ENCODE results near the gene HOXA3.

DNA sequence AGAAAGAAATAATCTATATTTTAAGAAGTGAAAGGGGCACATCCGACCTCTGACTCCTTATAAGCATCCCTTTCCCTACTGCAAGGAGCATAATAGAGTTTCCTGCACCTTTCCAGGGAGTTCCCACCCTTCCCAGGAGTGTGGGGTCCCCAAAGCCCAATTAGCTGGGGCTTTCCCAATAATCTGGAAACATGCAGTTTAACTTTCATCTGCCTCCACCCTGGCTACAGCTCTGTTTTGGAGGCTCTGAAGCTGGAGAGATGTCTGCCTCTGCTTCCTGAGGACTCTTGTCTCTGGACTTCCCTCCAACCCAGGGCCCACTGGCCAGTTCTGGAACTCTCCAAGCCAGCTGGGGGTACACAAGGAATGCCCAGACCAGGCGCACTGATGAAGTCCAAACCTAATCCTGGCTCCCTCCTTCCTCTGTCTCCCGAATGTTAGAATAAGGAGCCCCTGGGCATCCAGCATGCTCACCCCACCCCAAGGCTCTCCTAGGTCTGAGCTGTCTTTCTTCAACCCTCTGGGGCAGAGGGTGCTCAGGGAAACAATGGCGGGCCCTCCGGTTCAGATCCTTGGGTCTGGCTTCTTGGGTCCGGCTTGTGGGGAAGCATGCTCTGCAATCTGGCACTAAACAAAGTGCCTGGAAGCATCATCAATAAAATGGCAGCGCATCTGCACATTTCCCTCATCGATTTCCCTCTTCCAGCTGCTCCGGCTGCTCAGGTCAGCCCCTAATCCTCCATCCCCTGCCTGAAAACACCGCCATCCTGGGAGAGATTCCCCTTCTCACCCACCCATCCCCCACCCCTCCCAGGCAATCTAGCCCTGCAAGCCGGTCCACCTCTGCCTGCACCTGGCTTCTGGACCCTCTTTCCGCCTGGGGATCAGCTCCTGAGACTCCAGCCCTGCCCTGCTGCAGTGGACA is 35.2 kb downstream of the HOXA3 start:
- TF ChIP-seq POLR2AphosphoS5 (IDR thresholded peaks at IDR 0.05) (no peak), CTCF (IDR thresholded peaks at IDR 0.05) (no peak), POLR2A (IDR thresholded peaks at IDR 0.05; ENCODE audit: low read depth) (no peak)

All from esophagus muscularis mucosa (tissue), 3 donors.